Psoas muscle (tissue), 8 donors: Measurements from ENCODE around the gene KRT73. TPM values are rescaled to one million over a fixed set of nuclear protein-coding genes. Genes with fewer than 3 reads are reported as not detected.

Source experiments
- ATAC-seq, 4 donors: fragments of 200-7000 bp; cut with Tn5 transposase; one replicate each; pipeline ENCODE4 v1.9.1; 2020; ENCODE audit warnings: moderate library complexity in 3 of 4, mild to moderate bottlenecking in 2 of 4
- DNase-seq, 2 donors: peaks; one replicate each; pipeline ENCODE4 v3.0.0-alpha.2; 2020
- H3K27ac ChIP-seq: fragments of 200-600 bp; one replicate; pipeline ENCODE4 v1.8.0; 2022
- H3K27me3 ChIP-seq, 3 donors: fragments of 200-600 bp in 1 of 3; one replicate each; pipeline versions ENCODE4 v1.6.1 to v1.8.0; 2013 to 2022; ENCODE audit warnings: low read length in 2 of 3, mild to moderate bottlenecking in 2 of 3, moderate library complexity in 1 of 3; ENCODE audit not compliant: insufficient read depth in 3 of 3
- H3K36me3 ChIP-seq, 2 donors: fragments of 200-600 bp in 1 of 2; one replicate each; pipeline versions ENCODE4 v1.6.1 to v1.8.0; 2013 to 2022; ENCODE audit warnings: low read depth in 1 of 2, mild to moderate bottlenecking in 1 of 2, moderate library complexity in 1 of 2; ENCODE audit not compliant: insufficient read depth in 1 of 2
- H3K4me1 ChIP-seq: fragments of 200-600 bp; one replicate; pipeline ENCODE4 v1.8.0; 2022
- H3K4me3 ChIP-seq: fragments of 200-600 bp; one replicate; pipeline ENCODE4 v1.8.0; 2022; ENCODE audit warnings: mild to moderate bottlenecking
- H3K9me3 ChIP-seq: fragments of 200-600 bp; one replicate; pipeline ENCODE4 v1.8.0; 2022
- WGBS, 3 donors: extraction: QIAGEN DNeasy Blood & Tissue Kit; methylation state at CpG; one replicate each; pipeline versions ENCODE4 v1.1.6 to v1.1.7; 2013; 5-methylcytosine and 5-hydroxymethylcytosine counted together
- intact Hi-C, 2 donors: fragments of 100-400 bp; cut with DNase I; formaldehyde crosslinking; loops; one replicate each; pipeline versions ENCODE4 v1.11.0 to v1.14.2; 2022
- polyA plus RNA-seq, 3 donors: library from polyadenylated mRNA; stranded (reverse); fragments of 200-250 nt; gene quantifications; one replicate each; pipeline ENCODE4 v1.2.3, GENCODE V29; 2013
- total RNA-seq, 4 donors: library from RNA; stranded (reverse); fragmentation: NEBNext Ultra II Directional in 2 of 4; extraction: Animal tissue kit (Norgen Biotek cat#: 25700) in 2 of 4; gene quantifications; one replicate each; pipeline versions ENCODE4 v1.2.1 to v1.2.4, GENCODE V29; 2021 to 2023
- TF ChIP-seq, protein P1 (sequence below): fragments of 200-600 bp; IDR thresholded peaks from one replicate; pipeline ENCODE4 v1.8.0; 2022; ENCODE audit warnings: antibody characterized with exemption
- donor health status: healthy with polysubstance abuse.
- donor health status: DM: no; HTN: no; CAD: no; lungs with moderate emphysema.
- donor health status: Bipolar disorder and iron deficiency.
- donor health status: healthy.
- donor health status: DM: yes; HTN: yes; CAD: no.
- donor health status: DM: no; HTN: no; CAD: no.
- donor health status: DM: no; HTN: no; CAD: no.
- donor health status: DM: yes; HTN: yes; CAD: no.

Gene KRT73
- total and polyA plus RNA-seq, 7 donors, result not detected

DNA sequence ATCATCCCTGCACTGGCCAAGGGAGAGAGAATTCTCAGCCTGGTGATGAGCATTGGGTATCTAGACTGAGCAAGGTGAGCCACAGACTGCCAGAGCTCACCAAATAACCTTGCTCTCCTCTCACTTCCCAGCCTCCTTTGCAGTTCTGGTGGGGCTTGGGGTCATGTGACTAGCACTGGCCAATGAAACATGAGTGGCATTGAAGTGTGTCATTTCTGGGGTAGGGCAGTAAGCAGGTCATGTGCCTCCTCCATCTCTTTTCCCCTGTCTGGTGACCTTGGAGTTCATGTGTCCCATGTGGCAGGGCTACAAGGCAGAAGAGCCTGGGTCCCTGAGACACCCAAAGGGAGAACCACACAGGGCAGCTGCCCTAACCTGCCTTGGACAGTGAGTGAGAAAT is 13.5 kb downstream of the KRT73 start:
- intact Hi-C loops, result no loop called here

GRCh38 chr12:52603314-52603713 is 15.0 kb downstream of the KRT73 start:
- peaks cover 0 to 30% (median 8%) of the 10 kb centered on the region in 3 donors for H3K27me3 ChIP-seq
- H3K9me3 ChIP-seq, result no peaks in the 10 kb centered on the region
- no peak for ATAC-seq
- WGBS, 3 donors, result 88 to 96% (median 88%) methylated on average over 2 of the region's 2 CpGs
- no peak overlapping the region for H3K27ac ChIP-seq
- DNase-seq, result no peak
- H3K4me3 ChIP-seq, result no peak overlapping the region
- H3K36me3 ChIP-seq, result no peaks in the 10 kb centered on the region
- TF ChIP-seq, protein P1, sequence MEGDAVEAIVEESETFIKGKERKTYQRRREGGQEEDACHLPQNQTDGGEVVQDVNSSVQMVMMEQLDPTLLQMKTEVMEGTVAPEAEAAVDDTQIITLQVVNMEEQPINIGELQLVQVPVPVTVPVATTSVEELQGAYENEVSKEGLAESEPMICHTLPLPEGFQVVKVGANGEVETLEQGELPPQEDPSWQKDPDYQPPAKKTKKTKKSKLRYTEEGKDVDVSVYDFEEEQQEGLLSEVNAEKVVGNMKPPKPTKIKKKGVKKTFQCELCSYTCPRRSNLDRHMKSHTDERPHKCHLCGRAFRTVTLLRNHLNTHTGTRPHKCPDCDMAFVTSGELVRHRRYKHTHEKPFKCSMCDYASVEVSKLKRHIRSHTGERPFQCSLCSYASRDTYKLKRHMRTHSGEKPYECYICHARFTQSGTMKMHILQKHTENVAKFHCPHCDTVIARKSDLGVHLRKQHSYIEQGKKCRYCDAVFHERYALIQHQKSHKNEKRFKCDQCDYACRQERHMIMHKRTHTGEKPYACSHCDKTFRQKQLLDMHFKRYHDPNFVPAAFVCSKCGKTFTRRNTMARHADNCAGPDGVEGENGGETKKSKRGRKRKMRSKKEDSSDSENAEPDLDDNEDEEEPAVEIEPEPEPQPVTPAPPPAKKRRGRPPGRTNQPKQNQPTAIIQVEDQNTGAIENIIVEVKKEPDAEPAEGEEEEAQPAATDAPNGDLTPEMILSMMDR, result no peak
- no peaks in the 10 kb centered on the region for H3K4me1 ChIP-seq
- intact Hi-C loops, result no loop called here

More for the DNA sequence above, 13.5 kb downstream of the KRT73 start:
- Histone ChIP-seq H3K27ac (no peak overlapping the region), H3K4me1 (no peaks in the 10 kb centered on the region), H3K4me3 (no peak overlapping the region), H3K9me3 (no peaks in the 10 kb centered on the region), H3K27me3 (peaks cover 0 to 34% (median 8%) of the 10 kb centered on the region in 3 donors), H3K36me3 (no peaks in the 10 kb centered on the region)
- TF ChIP-seq, protein P1, result no peak
- ATAC-seq (no peak), DNase-seq (no peak)

DNA sequence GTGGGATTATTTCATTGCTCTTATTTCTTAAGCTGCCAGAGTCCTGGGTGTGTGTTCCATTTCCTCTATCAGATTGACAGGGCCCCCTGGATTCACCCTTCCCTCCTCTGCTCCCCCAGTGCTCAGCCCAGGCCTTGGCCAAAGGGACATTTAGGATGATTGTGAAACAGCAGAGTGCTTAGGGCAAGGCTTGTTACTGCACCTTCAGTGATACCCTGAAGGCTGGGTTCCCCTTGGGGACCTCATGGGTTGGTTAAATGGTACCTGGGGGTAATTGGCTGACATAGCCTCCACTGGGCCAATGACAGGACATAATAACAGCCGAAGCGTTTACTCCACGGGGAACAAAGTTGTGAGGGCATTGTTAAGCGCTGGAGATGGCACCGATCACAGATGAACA is 15.8 kb downstream of the KRT73 start:
- Histone ChIP-seq H3K27me3 (peaks cover 0 to 26% (median 8%) of the 10 kb centered on the region in 3 donors), H3K4me1 (no peaks in the 10 kb centered on the region), H3K36me3 (no peaks in the 10 kb centered on the region), H3K27ac (no peak overlapping the region), H3K9me3 (no peaks in the 10 kb centered on the region), H3K4me3 (no peak overlapping the region)
- no peak for ATAC-seq
- DNase-seq, result no peak
- intact Hi-C loops, result no loop called here
- TF ChIP-seq, protein P1, result no peak
- 85 to 88% (median 85%) methylated on average over 5 of the region's 5 CpGs for WGBS, 3 donors

DNA sequence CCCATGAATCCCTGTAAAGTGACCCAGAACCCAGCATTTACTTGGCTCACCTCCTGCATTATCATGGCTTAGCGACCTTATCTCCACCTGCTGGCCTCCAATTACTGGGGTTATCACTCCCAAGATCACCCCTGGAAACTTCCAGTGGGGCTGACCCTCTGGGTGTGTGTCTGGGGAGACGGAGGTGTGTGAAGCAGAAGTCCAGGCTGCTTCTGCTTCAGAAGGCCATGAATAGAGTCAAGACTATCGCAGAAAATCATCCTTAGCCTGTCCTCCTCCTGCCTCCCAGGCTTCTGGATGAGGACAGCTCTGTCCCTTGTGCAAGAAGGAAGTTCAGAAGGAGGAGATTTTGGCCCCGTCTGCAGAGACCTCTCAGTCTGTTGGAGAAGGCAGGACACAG is 16.7 kb downstream of the KRT73 start:
- 58 to 73% (median 67%) methylated on average over 4 of the region's 4 CpGs for WGBS, 3 donors
- peaks cover 0 to 29% (median 8%) of the 10 kb centered on the region in 3 donors for H3K27me3 ChIP-seq
- intact Hi-C loops, result no loop called here

More for the DNA sequence above, 16.7 kb downstream of the KRT73 start:
- ATAC-seq (no peak), DNase-seq (no peak)
- Histone ChIP-seq H3K27ac (no peak overlapping the region), H3K4me3 (no peak overlapping the region), H3K36me3 (no peaks in the 10 kb centered on the region), H3K4me1 (no peaks in the 10 kb centered on the region), H3K9me3 (no peaks in the 10 kb centered on the region)
- TF ChIP-seq, protein P1, result no peak
